AG04449 (cell line): ENCODE measurements around the gene DTX3L.

Source experiments
- CTCF ChIA-PET: fragments of 350-600 bp; formaldehyde crosslinking; extraction: SDS; loops from one replicate; lab custom pipeline; 2021; ENCODE audit warnings: antibody characterized with exemption; lab: Yijun Ruan, JAX
- POLR2A ChIA-PET: fragments of 400-600, 350-600 bp; formaldehyde crosslinking; extraction: SDS; loops from one replicate; lab custom pipeline; 2020; ENCODE audit warnings: antibody characterized with exemption, inconsistent platforms; lab: Yijun Ruan, JAX
- DNase-seq: peaks from one replicate; pipeline ENCODE4 v3.0.0-alpha.2; 2010; ENCODE audit warnings: low read depth, low spot score
- H3K4me3 ChIP-seq: 2 replicates; pipeline ENCODE4 v1.5.1; 2011; ENCODE audit warnings: low read depth, mild to moderate bottlenecking, control low read depth, low read length
- TF ChIP-seq, protein P1 (sequence below): IDR thresholded peaks from one replicate; pipeline ENCODE4 v1.5.1; 2011; ENCODE audit warnings: mild to moderate bottlenecking, moderate library complexity, low read length, control low read depth, inconsistent platforms; ENCODE audit not compliant: insufficient read depth; ENCODE audit errors: missing control alignments

DTX3L gene

DNA sequence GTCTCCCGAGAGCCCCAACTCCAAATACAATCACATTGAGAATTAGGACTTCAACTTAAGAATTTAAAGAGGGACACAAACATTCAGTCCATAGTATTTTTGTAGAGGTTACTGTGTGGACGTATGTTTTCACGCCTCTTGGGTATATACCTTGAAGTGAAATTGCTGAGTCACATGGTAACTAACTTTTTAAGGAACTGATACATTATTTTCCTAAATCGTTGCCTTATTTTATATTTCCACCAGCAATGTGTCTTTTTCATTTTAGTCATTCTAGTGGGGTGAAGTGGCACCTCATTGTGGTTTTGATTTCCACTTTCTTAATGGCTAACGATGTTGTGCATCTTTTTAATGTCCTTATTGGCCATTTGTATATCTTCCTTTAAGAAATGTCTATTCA lies 25.2 kb downstream of the DTX3L start:
- ChIA-PET POLR2A (no interaction called here), CTCF (no interaction called here)
- TF ChIP-seq, protein P1, sequence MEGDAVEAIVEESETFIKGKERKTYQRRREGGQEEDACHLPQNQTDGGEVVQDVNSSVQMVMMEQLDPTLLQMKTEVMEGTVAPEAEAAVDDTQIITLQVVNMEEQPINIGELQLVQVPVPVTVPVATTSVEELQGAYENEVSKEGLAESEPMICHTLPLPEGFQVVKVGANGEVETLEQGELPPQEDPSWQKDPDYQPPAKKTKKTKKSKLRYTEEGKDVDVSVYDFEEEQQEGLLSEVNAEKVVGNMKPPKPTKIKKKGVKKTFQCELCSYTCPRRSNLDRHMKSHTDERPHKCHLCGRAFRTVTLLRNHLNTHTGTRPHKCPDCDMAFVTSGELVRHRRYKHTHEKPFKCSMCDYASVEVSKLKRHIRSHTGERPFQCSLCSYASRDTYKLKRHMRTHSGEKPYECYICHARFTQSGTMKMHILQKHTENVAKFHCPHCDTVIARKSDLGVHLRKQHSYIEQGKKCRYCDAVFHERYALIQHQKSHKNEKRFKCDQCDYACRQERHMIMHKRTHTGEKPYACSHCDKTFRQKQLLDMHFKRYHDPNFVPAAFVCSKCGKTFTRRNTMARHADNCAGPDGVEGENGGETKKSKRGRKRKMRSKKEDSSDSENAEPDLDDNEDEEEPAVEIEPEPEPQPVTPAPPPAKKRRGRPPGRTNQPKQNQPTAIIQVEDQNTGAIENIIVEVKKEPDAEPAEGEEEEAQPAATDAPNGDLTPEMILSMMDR: no peak
- no peak for DNase-seq
- H3K4me3 ChIP-seq: no peak overlapping the region

DNA sequence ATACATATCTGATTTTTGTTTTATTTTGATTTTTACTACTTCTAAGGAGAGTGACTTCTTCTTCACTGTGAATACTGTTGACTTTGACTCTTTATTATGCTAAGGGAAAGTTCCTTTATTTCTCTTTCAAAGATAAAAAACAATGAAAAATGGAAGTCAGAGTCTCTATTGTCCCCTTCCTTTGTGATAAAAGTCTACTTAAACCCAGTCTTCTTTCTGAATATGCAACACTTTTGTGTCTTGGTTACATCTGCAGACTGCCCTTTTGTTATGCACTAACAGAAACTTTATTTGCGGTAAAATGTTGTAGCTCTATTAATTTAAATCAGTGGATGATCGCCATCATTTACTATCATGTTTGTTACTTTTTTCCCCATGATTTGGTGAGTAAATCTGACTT lies 26.5 kb downstream of the DTX3L start:
- no peak for DNase-seq
- TF ChIP-seq, protein P1: no peak
- ChIA-PET CTCF (no interaction called here), POLR2A (no interaction called here)
- H3K4me3 ChIP-seq: no peak overlapping the region

DNA sequence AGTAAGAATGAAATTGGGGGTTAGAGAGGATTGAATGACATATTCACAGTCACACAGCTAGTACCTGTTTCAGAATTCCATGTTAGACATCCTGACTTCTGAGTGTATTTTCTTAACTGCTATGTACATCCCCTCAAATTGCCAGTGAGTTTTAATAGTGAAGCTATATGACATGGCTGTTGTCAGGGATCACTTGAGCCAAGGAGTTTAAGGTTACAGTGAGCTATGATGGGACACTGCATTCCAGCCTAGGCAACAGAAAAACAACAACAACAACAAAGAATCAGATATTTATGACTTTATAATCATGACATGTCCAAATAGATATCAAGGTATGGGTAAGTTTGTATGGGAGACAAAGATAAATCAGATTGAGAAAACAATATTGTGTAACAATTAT lies 29.9 kb downstream of the DTX3L start:
- TF ChIP-seq, protein P1: no peak
- no peak for DNase-seq
- no peak overlapping the region for H3K4me3 ChIP-seq
- CTCF ChIA-PET: interaction anchor here (1.1 to 1.3 kb wide), 2 partner anchors 45 to 85 kb away, joined by 3 to 5 read pairs; no protein-coding TSS in a partner anchor
- POLR2A ChIA-PET: no interaction called here

DNA sequence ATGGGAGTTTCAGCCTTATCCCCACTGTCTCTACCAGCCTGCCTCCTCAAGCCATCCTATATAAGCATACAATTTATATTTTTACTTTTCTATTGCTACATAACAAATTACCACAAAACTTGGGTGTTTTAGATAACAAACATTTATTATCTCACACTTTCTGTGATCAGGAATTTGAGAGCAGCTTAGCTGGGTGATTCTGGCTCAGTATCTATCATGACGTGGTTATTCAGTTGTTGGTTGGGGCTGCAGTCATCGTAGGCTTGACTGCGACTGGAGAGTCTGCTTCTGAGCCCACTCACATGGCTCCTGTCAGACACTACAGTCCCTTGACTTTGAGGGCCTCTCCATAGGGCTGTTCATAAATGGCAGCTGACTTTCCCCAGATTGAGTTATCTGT lies 34.0 kb downstream of the DTX3L start:
- TF ChIP-seq, protein P1: no peak
- POLR2A ChIA-PET: no interaction called here
- CTCF ChIA-PET: no interaction called here
- no peak for DNase-seq
- no peak overlapping the region for H3K4me3 ChIP-seq

DNA sequence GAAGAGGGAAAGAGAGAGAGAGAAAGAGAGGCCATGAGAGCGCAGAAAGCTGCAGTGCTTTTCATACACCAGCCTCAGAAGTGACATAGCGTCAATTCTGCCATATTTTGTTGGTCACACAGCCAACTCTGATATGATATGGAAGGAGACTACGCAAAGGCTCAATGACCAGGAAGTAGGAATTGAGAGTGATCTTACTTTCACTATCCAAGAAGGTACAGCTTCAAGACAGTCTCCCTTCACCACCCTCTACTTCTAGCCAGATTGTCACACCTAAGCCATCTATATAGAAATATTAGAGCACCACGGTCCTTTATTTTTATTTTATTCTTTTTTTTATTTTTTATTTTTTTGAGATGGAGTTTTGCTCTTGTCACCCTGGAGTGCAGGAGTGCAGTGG lies 34.4 kb downstream of the DTX3L start:
- no peak overlapping the region for H3K4me3 ChIP-seq
- TF ChIP-seq, protein P1: no peak
- DNase-seq: no peak
- POLR2A ChIA-PET: no interaction called here
- CTCF ChIA-PET: no interaction called here

DNA sequence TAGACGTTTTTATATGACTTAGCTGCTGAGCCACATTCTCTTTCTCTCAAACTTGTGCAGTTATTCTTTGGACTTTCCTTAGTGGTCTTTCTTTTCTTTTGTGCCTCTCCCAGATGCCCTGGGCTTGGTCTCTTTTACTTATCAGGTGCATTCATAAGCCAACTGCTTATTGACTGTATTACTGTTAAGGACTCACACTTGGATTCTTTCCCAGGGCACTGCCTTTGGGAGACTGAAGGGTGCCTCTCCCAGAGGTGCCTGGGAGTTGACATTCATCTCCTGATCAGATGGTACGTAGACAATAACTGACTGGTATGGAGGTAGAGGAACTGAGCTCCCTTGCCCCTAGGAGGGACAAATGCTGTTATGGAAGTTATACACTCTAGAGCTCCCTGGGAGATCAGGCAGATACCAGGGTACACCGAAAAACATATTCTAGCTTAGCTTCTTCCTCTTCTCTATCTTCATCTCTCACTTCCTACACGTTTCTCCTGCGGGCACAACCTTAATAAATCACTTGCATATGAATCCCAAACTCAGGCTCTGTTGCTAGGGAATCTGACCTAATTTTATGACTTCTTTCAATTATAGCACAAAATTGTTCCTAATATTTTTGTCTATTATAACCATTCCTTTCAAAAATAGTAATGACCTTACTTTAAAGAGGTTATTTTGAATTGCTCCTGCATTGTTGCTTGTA lies 38.0 kb downstream of the DTX3L start:
- no peak for DNase-seq
- H3K4me3 ChIP-seq: no peak overlapping the region
- TF ChIP-seq, protein P1: no peak
- POLR2A ChIA-PET: interaction anchor here (0.5 kb wide), 1 partner anchor 15 kb away, joined by 3 read pairs; no protein-coding TSS in a partner anchor
- CTCF ChIA-PET: no interaction called here
